ENCODE results near the gene FZD8. TPM values are rescaled to one million over a fixed set of nuclear protein-coding genes. Genes with fewer than 3 reads are reported as not detected.

FZD8 gene
- total and polyA plus RNA-seq, 4 donors = 0.25 to 5.4 (median 3.0) TPM

- 79% methylated on average over 16 of the region's 16 CpGs for WGBS
- no peak for TF ChIP-seq ATF3 (IDR thresholded peaks at IDR 0.05)
- TF ChIP-seq CTCF (IDR thresholded peaks at IDR 0.05; ENCODE audit: low read depth, low read length, missing input control) = no peak
- TF ChIP-seq SP1 (IDR thresholded peaks at IDR 0.05) = no peak
- no peak for TF ChIP-seq YY1 (IDR thresholded peaks at IDR 0.05)
- no peak for TF ChIP-seq RXRA (IDR thresholded peaks at IDR 0.05)
- TF ChIP-seq TAF1 (conservative IDR thresholded peaks at IDR 0.05) = no peak
- no peak for TF ChIP-seq HNF4A (conservative IDR thresholded peaks at IDR 0.05)
- no peak for TF ChIP-seq MAX (IDR thresholded peaks at IDR 0.05)
- no peak for TF ChIP-seq EGR1 (IDR thresholded peaks at IDR 0.05; ENCODE audit: low read depth in 2 of 2)
- no peak for TF ChIP-seq FOXA1 (IDR thresholded peaks at IDR 0.05)
- no peak for TF ChIP-seq HNF4G (IDR thresholded peaks at IDR 0.05)
- no peak for TF ChIP-seq FOXA2 (IDR thresholded peaks at IDR 0.05)
- TF ChIP-seq GABPA (IDR thresholded peaks at IDR 0.05 in 1 of 2, conservative IDR thresholded peaks at IDR 0.05 in 1 of 2) = no peak
- TF ChIP-seq JUND (IDR thresholded peaks at IDR 0.05) = no peak
- TF ChIP-seq ZBTB33 (IDR thresholded peaks at IDR 0.05) = no peak
- no peak for TF ChIP-seq REST (IDR thresholded peaks at IDR 0.05)
- no peak for DNase-seq (ENCODE audit: low spot score)
- no peak overlapping the region for H3K27ac ChIP-seq (ENCODE audit: low read depth in 1 of 2, low read length in 2 of 2)
- peaks cover 0 to 4% (median 0%) of the 10 kb centered on the region in 4 donors for H3K27me3 ChIP-seq (ENCODE audit: control insufficient read depth in 4 of 4, insufficient read depth in 4 of 4, low read length in 3 of 4)
- no peaks in the 10 kb centered on the region for H3K36me3 ChIP-seq (ENCODE audit: control insufficient read depth in 4 of 4, insufficient read depth in 3 of 4, low read depth in 1 of 4, low read length in 3 of 4)
- H3K9ac ChIP-seq (ENCODE audit: low read depth in 1 of 2, low read length in 2 of 2) = no peak overlapping the region
- no peak overlapping the region for H3K4me3 ChIP-seq (ENCODE audit: low read depth in 1 of 3, low read length in 3 of 3)
- H3K9me3 ChIP-seq (ENCODE audit: control insufficient read depth in 4 of 4, low read length in 3 of 4) = no peaks in the 10 kb centered on the region
- H3K4me1 ChIP-seq (ENCODE audit: control insufficient read depth in 4 of 4, insufficient read depth in 4 of 4, low read length in 3 of 4) = peaks cover 0 to 18% (median 10%) of the 10 kb centered on the region in 4 donors
These were observed 33.8 kb downstream of the FZD8 start for GRCh38 chr10:35608328-35608672.

Measured in liver (tissue), 9 donors.